Measurements from ENCODE around the gene LRRC57. TPM values are rescaled to one million over a fixed set of nuclear protein-coding genes. Genes with fewer than 3 reads are reported as not detected.

The LRRC57 gene
- total RNA-seq, 1 experiment from 2014 or later: 16.6 TPM

- Histone ChIP-seq H2AFZ (ENCODE audit: low read depth, low read length, poor library complexity, severe bottlenecking) (peak within 1 kb of the TSS; percentile 95), H3K4me2 (ENCODE audit: low read length) (peak within 1 kb of the TSS; percentile 98), H3K4me1 (ENCODE audit: control insufficient read depth in 1 of 2, insufficient read depth in 2 of 2, low read length in 2 of 2) (peaks cover 12 to 18% of the 10 kb centered on the region in 2 experiments), H3K27me3 (ENCODE audit: insufficient read depth, low read length) (no peaks in the 10 kb centered on the region; the same call in 1 of the 2 replicates), H3K79me2 (ENCODE audit: insufficient read depth, low read length) (no peaks in the 10 kb centered on the region), H3K9me3 (ENCODE audit: control insufficient read depth in 1 of 2, insufficient read depth in 1 of 2, low read depth in 1 of 2, low read length in 2 of 2) (no peaks in the 10 kb centered on the region), H3K36me3 (ENCODE audit: control insufficient read depth in 1 of 2, insufficient read depth in 2 of 2, low read length in 2 of 2) (no peaks in the 10 kb centered on the region), H3K4me3 (replicated peaks in 1 of 2; ENCODE audit: low read depth in 1 of 2, low read length in 2 of 2) (peak within 1 kb of the TSS; percentile 61 to 63), H3K27ac (ENCODE audit: low read depth, low read length) (0 out of 2 replicates have a peak within 1 kb of the TSS, but pooled peaks have one; percentile 11), H3K9me2 (ENCODE audit: insufficient read depth) (no peaks in the 10 kb centered on the region), H4K20me1 (ENCODE audit: insufficient read depth) (no peaks in the 10 kb centered on the region), H3K9ac (ENCODE audit: low read length) (peak within 1 kb of the TSS; percentile 64)
- ChIA-PET RAD21 (ENCODE audit: low non-redundant PET in 1 of 2, low total read pairs in 2 of 2, uncharacterized antibody in 2 of 2, unreplicated experiment in 2 of 2) (no interaction called here), CTCF (interaction anchor here (1.2 kb wide), 1 partner anchor 16 kb away, joined by 7 read pairs; no protein-coding TSS in a partner anchor), POLR2A (interaction anchor here (0.6 to 2.0 kb wide), 8 partner anchors 8 to 347 kb away, joined by 3 to 6 read pairs (median 3); no protein-coding TSS in a partner anchor)
- intact Hi-C loops (cut with micrococcal nuclease): no loop called here
- BruUV-seq (replicated peaks): no TSS peak
- TF ChIP-seq MAX (IDR thresholded peaks at IDR 0.05) (peak; percentile 92), YY1 (IDR thresholded peaks at IDR 0.05; ENCODE audit: extremely low read depth, insufficient replicate concordance, low read depth, low read length) (no peak), CBX3 (IDR thresholded peaks at IDR 0.05; ENCODE audit: low read depth) (no peak), SIN3A (IDR thresholded peaks at IDR 0.05; ENCODE audit: low read depth) (no peak), SRF (IDR thresholded peaks at IDR 0.05; ENCODE audit: low read depth) (no peak), CEBPB (IDR thresholded peaks at IDR 0.05; ENCODE audit: low read depth) (no peak), POLR2AphosphoS5 (IDR thresholded peaks at IDR 0.05; ENCODE audit: low read depth, low read length) (peak; percentile 55), EZH2phosphoT487 (IDR thresholded peaks at IDR 0.05; ENCODE audit: borderline replicate concordance) (no peak), SP1 (IDR thresholded peaks at IDR 0.05; ENCODE audit: low read depth) (peak; percentile 64), ATF3 (IDR thresholded peaks at IDR 0.05) (no peak), EZH2 (IDR thresholded peaks at IDR 0.05) (no peak), FOSL1 (IDR thresholded peaks at IDR 0.05; ENCODE audit: low read depth) (no peak), EGR1 (IDR thresholded peaks at IDR 0.05; ENCODE audit: low read depth) (peak; percentile 91), POLR2A (IDR thresholded peaks at IDR 0.05; ENCODE audit: borderline replicate concordance, extremely low read depth, insufficient read depth, insufficient read length) (peak; percentile 50)
- DNase-seq (ENCODE audit: low read depth, low spot score) (peak; percentile 94), ATAC-seq (peak; percentile 95)
Observed at GRCh38 chr15:42575188-42576039, 26.8 kb upstream of the LRRC57 start, which contains the start of gene STARD9. Gene STARD9 (plus strand): TSS chr15:42575606. CDS start chr15:42575716, 110 bp downstream.
